IPS-NIHi7 (cell line): ENCODE measurements around the gene SASH3.

Source experiments
- DNase-seq: peaks from one replicate; pipeline ENCODE4 v3.0.0; 2012; ENCODE audit warnings: mixed read lengths; ENCODE audit errors: extremely low spot score

Gene SASH3

GRCh38 chrX:129808829-129809796 is 29.4 kb downstream of the SASH3 start:
- no peak for DNase-seq

- no peak for DNase-seq
Measured at GRCh38 chrX:129813662-129814368, 34.1 kb downstream of the SASH3 start.

- no peak for DNase-seq
Measured at GRCh38 chrX:129818123-129818522, 38.4 kb downstream of the SASH3 start.

GRCh38 chrX:129823115-129823514 is 43.4 kb downstream of the SASH3 start:
- peak; percentile 66 for DNase-seq

- no peak for DNase-seq
Measured at GRCh38 chrX:129823522-129823921, 43.8 kb downstream of the SASH3 start.

GRCh38 chrX:129824620-129825019 is 44.9 kb downstream of the SASH3 start:
- no peak for DNase-seq

- no peak for DNase-seq
Measured at GRCh38 chrX:129825746-129826505, 46.2 kb downstream of the SASH3 start.

GRCh38 chrX:129830494-129830893 is 50.7 kb downstream of the SASH3 start:
- DNase-seq = no peak

GRCh38 chrX:129831091-129831885 is 51.5 kb downstream of the SASH3 start:
- no peak for DNase-seq

- DNase-seq = no peak
Measured at GRCh38 chrX:129833153-129833990, 53.6 kb downstream of the SASH3 start.

GRCh38 chrX:129836827-129837226 is 57.1 kb downstream of the SASH3 start:
- DNase-seq = no peak

- DNase-seq = no peak
Measured at GRCh38 chrX:129840344-129840743, 60.6 kb downstream of the SASH3 start.

- peak; percentile 31 for DNase-seq
Measured at GRCh38 chrX:129842510-129843208, 62.9 kb downstream of the SASH3 start.

- DNase-seq = no peak
Measured at GRCh38 chrX:129843209-129843458, 63.4 kb downstream of the SASH3 start.

GRCh38 chrX:129843459-129844306 is 63.9 kb downstream of the SASH3 start, which contains the start of gene ZDHHC9:
ZDHHC9 (minus strand) TSS chrX:129843886; CDS start chrX:129841945, 1,941 bp downstream.
- DNase-seq = peak; percentile 99
